ENCODE measurements around the gene CDC42BPA.
A peak's percentile ranks its signal among the peaks of the same experiment; 100 is the strongest.

The CDC42BPA gene

GRCh38 chr1:226978432-226979114 is 339.7 kb downstream of the CDC42BPA start:
- DNase-seq (ENCODE audit: low read depth), result no peak

GRCh38 chr1:226977643-226978431 is 340.5 kb downstream of the CDC42BPA start:
- DNase-seq (ENCODE audit: low read depth), result no peak

- DNase-seq (ENCODE audit: low read depth), result no peak
Observed at GRCh38 chr1:226976978-226977642, 341.2 kb downstream of the CDC42BPA start.

GRCh38 chr1:226976276-226976977 is 341.9 kb downstream of the CDC42BPA start:
- DNase-seq (ENCODE audit: low read depth), result no peak

GRCh38 chr1:226975259-226976250 is 342.7 kb downstream of the CDC42BPA start:
- DNase-seq (ENCODE audit: low read depth), result no peak

- peak; percentile 62 for DNase-seq (ENCODE audit: low read depth)
Observed at GRCh38 chr1:226974544-226975258, 343.6 kb downstream of the CDC42BPA start.

- peak; percentile 52 for DNase-seq (ENCODE audit: low read depth)
Observed at GRCh38 chr1:226973898-226974543, 344.3 kb downstream of the CDC42BPA start.

GRCh38 chr1:226973371-226973897 is 344.9 kb downstream of the CDC42BPA start:
- peak; percentile 69 for DNase-seq (ENCODE audit: low read depth)

- no peak for DNase-seq (ENCODE audit: low read depth)
Observed at GRCh38 chr1:226972931-226973330, 345.4 kb downstream of the CDC42BPA start.

GRCh38 chr1:226971765-226972164 is 346.5 kb downstream of the CDC42BPA start:
- DNase-seq (ENCODE audit: low read depth), result no peak

- peak; percentile 25 for DNase-seq (ENCODE audit: low read depth)
Observed at GRCh38 chr1:226967665-226968064, 350.6 kb downstream of the CDC42BPA start.

- no peak for DNase-seq (ENCODE audit: low read depth)
Observed at GRCh38 chr1:226966683-226967082, 351.6 kb downstream of the CDC42BPA start.

GRCh38 chr1:226965581-226966440 is 352.5 kb downstream of the CDC42BPA start:
- no peak for DNase-seq (ENCODE audit: low read depth)

- DNase-seq (ENCODE audit: low read depth), result no peak
Observed at GRCh38 chr1:226964611-226965486, 353.4 kb downstream of the CDC42BPA start.

GRCh38 chr1:226964068-226964425 is 354.2 kb downstream of the CDC42BPA start:
- DNase-seq (ENCODE audit: low read depth), result no peak

- no peak for DNase-seq (ENCODE audit: low read depth)
Observed at GRCh38 chr1:226962421-226963391, 355.6 kb downstream of the CDC42BPA start.

Measured in fibroblast of gingiva (primary cell).